ENCODE measurements around the gene TP53BP2. TPM values are rescaled to one million over a fixed set of nuclear protein-coding genes. Genes with fewer than 3 reads are reported as not detected.
"Not testable (repeated sequence)": the region's sequence is repeated elsewhere in the genome, so short reads cannot be mapped to it uniquely, and the experiment has no call there.

TP53BP2 gene
- total RNA-seq, 4 donors from 2014 or later: 25.6 to 66.7 (median 50.8) TPM

- TF ChIP-seq CTCF (IDR thresholded peaks at IDR 0.05): no peak
- TF ChIP-seq POLR2A (IDR thresholded peaks at IDR 0.05): no peak
- H3K27ac ChIP-seq: no peak overlapping the region
- DNase-seq: no peak
- H3K4me1 ChIP-seq: peaks cover 0 to 4% of the 10 kb centered on the region in 2 donors
- H3K4me3 ChIP-seq: no peak overlapping the region
- H3K9me3 ChIP-seq: no peaks in the 10 kb centered on the region
- no peaks in the 10 kb centered on the region for H3K27me3 ChIP-seq
- H3K36me3 ChIP-seq: no peaks in the 10 kb centered on the region
- intact Hi-C loops (cut with DNase I; ENCODE audit: low total_unique reads): no loop called here
Observed at GRCh38 chr1:223815020-223815853, 30.5 kb downstream of the TP53BP2 start.

- H3K4me1 ChIP-seq: peaks cover 0 to 4% of the 10 kb centered on the region in 2 donors
- no peaks in the 10 kb centered on the region for H3K9me3 ChIP-seq
- TF ChIP-seq CTCF (IDR thresholded peaks at IDR 0.05) (no peak), POLR2A (IDR thresholded peaks at IDR 0.05) (no peak)
- DNase-seq: no peak
- H3K4me3 ChIP-seq: no peak overlapping the region
- no peaks in the 10 kb centered on the region for H3K36me3 ChIP-seq
- H3K27ac ChIP-seq: no peak overlapping the region
- no peaks in the 10 kb centered on the region for H3K27me3 ChIP-seq
- intact Hi-C loops (cut with DNase I; ENCODE audit: low total_unique reads): no loop called here
Observed at GRCh38 chr1:223813645-223814044, 32.1 kb downstream of the TP53BP2 start.

GRCh38 chr1:223811634-223812101, 34.1 kb downstream of the TP53BP2 start:
- Histone ChIP-seq H3K36me3 (no peaks in the 10 kb centered on the region), H3K27ac (no peak overlapping the region), H3K4me1 (peaks cover 0 to 4% of the 10 kb centered on the region in 2 donors), H3K27me3 (no peaks in the 10 kb centered on the region), H3K9me3 (no peaks in the 10 kb centered on the region), H3K4me3 (no peak overlapping the region)
- intact Hi-C loops (cut with DNase I; ENCODE audit: low total_unique reads): no loop called here
- no peak for TF ChIP-seq POLR2A (IDR thresholded peaks at IDR 0.05)
- peak; percentile 52 to 67 (median 60) for TF ChIP-seq CTCF (IDR thresholded peaks at IDR 0.05)
- no peak for DNase-seq

- DNase-seq: no peak
- TF ChIP-seq POLR2A (IDR thresholded peaks at IDR 0.05) (no peak), CTCF (IDR thresholded peaks at IDR 0.05) (no peak)
- Histone ChIP-seq H3K4me1 (peaks cover 0 to 4% of the 10 kb centered on the region in 2 donors), H3K4me3 (no peak overlapping the region), H3K36me3 (no peaks in the 10 kb centered on the region), H3K27me3 (no peaks in the 10 kb centered on the region), H3K27ac (no peak overlapping the region), H3K9me3 (no peaks in the 10 kb centered on the region)
- intact Hi-C loops (cut with DNase I; ENCODE audit: low total_unique reads): no loop called here
Observed at GRCh38 chr1:223810586-223810985, 35.2 kb downstream of the TP53BP2 start.

GRCh38 chr1:223809905-223810304, 35.8 kb downstream of the TP53BP2 start:
- H3K36me3 ChIP-seq; H3K27ac ChIP-seq; H3K4me1 ChIP-seq; intact Hi-C loops (cut with DNase I; ENCODE audit: low total_unique reads); H3K27me3 ChIP-seq; H3K4me3 ChIP-seq; DNase-seq; H3K9me3 ChIP-seq: not testable (repeated sequence)

Measured in uterus (tissue), 4 donors.